ENCODE data around the gene HS3ST6.
"Not testable (repeated sequence)": the region's sequence is repeated elsewhere in the genome, so short reads cannot be mapped to it uniquely, and the experiment has no call there.

DNA sequence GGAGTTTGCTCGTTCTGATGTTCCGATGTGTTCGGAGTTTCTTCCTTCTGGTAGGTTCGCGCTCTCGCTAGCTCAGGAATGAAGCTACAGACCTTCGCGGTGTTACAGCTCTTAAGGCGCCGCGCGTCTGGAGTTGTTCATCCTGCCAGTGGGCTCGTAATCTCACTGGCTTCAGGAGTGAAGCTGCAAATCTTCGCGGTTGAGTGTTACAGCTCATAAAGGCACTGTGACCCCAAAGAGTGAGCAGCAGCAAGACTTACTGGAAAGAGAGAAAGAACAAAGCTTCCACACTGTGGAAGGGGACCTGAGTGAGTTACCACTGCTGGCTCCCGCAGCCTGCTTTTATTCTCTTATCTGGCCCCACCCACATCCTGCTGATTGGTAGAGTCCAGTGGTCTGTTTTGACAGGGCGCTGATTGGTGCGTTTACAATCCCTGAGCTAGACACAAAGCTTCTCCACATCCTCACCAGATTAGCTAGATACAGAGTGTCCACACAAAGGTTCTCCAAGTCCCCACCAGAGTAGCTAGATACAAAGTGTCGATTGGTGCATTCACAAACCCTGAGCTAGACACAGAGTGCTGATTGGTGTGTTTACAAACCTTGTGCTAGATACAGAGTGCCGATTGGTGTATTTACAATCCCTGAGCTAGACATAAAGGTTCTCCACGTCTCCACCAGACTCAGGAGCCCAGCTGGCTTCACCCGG is 39.4 kb upstream of the HS3ST6 start:
- TF ChIP-seq ZNF317 (CRISPR knock-in tag; IDR thresholded peaks at IDR 0.05; ENCODE audit: borderline replicate concordance, low read depth); ATF3 (CRISPR knock-in tag; conservative IDR thresholded peaks at IDR 0.05); CREB1 (CRISPR knock-in tag; IDR thresholded peaks at IDR 0.05); FOXK1 (CRISPR knock-in tag; IDR thresholded peaks at IDR 0.05); MAX (CRISPR knock-in tag; IDR thresholded peaks at IDR 0.05); ZNF281 (CRISPR knock-in tag; IDR thresholded peaks at IDR 0.05); ZBTB43 (CRISPR knock-in tag; IDR thresholded peaks at IDR 0.05); E2F5 (CRISPR knock-in tag; IDR thresholded peaks at IDR 0.05); ATF1 (CRISPR knock-in tag; IDR thresholded peaks at IDR 0.05): not testable (repeated sequence)
- TF ChIP-seq, protein P1, sequence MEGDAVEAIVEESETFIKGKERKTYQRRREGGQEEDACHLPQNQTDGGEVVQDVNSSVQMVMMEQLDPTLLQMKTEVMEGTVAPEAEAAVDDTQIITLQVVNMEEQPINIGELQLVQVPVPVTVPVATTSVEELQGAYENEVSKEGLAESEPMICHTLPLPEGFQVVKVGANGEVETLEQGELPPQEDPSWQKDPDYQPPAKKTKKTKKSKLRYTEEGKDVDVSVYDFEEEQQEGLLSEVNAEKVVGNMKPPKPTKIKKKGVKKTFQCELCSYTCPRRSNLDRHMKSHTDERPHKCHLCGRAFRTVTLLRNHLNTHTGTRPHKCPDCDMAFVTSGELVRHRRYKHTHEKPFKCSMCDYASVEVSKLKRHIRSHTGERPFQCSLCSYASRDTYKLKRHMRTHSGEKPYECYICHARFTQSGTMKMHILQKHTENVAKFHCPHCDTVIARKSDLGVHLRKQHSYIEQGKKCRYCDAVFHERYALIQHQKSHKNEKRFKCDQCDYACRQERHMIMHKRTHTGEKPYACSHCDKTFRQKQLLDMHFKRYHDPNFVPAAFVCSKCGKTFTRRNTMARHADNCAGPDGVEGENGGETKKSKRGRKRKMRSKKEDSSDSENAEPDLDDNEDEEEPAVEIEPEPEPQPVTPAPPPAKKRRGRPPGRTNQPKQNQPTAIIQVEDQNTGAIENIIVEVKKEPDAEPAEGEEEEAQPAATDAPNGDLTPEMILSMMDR (IDR thresholded peaks at IDR 0.05) = not testable (repeated sequence)

All from WTC11 (cell line).